ENCODE measurements around the gene LZTS2. TPM values are rescaled to one million over a fixed set of nuclear protein-coding genes. Genes with fewer than 3 reads are reported as not detected.
A peak's percentile ranks its signal among the peaks of the same experiment; 100 is the strongest.

Gene LZTS2
- total and polyA plus RNA-seq, 10 donors = 21.8 to 76.6 (median 54.6) TPM

DNA sequence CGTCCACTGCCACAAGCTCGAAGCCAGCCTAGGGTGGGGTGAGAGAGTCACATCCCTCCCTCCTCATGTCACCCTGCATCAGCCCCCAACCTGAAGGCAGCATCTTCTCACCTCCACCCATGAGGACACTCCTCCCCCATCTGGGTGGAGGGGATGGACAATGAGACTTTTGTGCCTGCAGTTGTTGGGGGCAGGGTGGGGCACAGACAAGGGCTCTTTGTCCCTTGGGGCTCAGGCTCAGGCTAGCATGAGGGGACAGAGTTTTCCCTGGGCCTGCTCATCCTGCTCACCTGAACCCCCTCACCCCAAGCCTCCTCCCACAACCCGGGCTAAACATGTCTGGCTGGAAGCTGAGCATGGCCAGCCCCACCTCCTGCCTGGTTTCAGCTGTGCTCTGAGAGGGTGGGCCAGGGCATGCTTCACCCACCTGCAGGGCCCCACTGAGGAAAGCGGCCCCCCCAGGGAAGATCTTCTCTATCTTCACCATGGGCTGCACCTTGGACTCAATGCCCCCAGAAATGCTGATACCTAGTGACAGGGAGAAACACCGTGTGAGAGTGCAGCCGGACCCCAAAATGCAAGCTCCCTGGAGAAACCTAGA, 9.3 kb downstream of the LZTS2 start:
- no peak for DNase-seq
- no peak for TF ChIP-seq POLR2A (IDR thresholded peaks at IDR 0.05)
- no peak for TF ChIP-seq POLR2AphosphoS5 (IDR thresholded peaks at IDR 0.05)
- intact Hi-C loops (cut with DNase I; ENCODE audit: low total_unique reads) = no loop called here
- H3K27me3 ChIP-seq (replicated peaks in 1 of 7) = no peaks in the 10 kb centered on the region
- H3K36me3 ChIP-seq = peaks cover 0 to 37% (median 23%) of the 10 kb centered on the region in 6 donors
- H3K4me3 ChIP-seq = no peak overlapping the region
- no peaks in the 10 kb centered on the region for H3K9me3 ChIP-seq
- peak overlapping the region in 2 of 8 donors; percentile 23 to 45 for H3K27ac ChIP-seq
- peaks cover 10 to 65% (median 22%) of the 10 kb centered on the region in 6 donors for H3K4me1 ChIP-seq
- 82 to 90% (median 84%) methylated on average over 6 of the region's 6 CpGs for WGBS, 5 donors

DNA sequence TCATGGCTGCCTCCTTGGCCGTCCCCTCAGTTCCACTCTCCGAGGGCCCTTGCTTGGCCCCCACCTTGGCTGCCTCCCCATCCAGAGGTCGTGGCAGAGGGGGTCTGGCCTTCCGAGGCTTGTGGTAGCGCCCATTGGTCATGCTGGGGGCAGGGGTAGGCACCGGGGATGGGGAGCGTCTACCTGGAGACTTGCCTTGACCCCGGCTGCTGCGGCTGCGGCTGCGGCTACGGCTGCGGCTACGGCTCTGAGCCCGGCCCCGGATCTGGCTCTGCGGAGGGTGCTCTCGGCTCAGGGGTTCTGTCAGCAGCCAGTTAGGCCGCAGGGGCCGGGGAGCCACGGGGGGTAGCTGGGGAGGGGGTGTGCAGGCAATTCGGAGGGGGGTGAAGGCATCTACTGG, 10.7 kb downstream of the LZTS2 start:
- 87 to 95% (median 91%) methylated on average over 4 to 22 of the region's 22 CpGs for WGBS, 5 donors
- no peaks in the 10 kb centered on the region for H3K9me3 ChIP-seq
- intact Hi-C loops (cut with DNase I; ENCODE audit: low total_unique reads) = no loop called here
- H3K27me3 ChIP-seq (replicated peaks in 1 of 7) = peaks cover 0 to under 1% (median 0%) of the 10 kb centered on the region in 7 donors
- H3K36me3 ChIP-seq = peaks cover 0 to 23% (median 17%) of the 10 kb centered on the region in 6 donors
- no peak overlapping the region for H3K27ac ChIP-seq
- TF ChIP-seq POLR2AphosphoS5 (IDR thresholded peaks at IDR 0.05) = no peak
- no peak for TF ChIP-seq POLR2A (IDR thresholded peaks at IDR 0.05)
- TF ChIP-seq, protein P1, sequence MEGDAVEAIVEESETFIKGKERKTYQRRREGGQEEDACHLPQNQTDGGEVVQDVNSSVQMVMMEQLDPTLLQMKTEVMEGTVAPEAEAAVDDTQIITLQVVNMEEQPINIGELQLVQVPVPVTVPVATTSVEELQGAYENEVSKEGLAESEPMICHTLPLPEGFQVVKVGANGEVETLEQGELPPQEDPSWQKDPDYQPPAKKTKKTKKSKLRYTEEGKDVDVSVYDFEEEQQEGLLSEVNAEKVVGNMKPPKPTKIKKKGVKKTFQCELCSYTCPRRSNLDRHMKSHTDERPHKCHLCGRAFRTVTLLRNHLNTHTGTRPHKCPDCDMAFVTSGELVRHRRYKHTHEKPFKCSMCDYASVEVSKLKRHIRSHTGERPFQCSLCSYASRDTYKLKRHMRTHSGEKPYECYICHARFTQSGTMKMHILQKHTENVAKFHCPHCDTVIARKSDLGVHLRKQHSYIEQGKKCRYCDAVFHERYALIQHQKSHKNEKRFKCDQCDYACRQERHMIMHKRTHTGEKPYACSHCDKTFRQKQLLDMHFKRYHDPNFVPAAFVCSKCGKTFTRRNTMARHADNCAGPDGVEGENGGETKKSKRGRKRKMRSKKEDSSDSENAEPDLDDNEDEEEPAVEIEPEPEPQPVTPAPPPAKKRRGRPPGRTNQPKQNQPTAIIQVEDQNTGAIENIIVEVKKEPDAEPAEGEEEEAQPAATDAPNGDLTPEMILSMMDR (IDR thresholded peaks at IDR 0.05 in 8 of 11, conservative IDR thresholded peaks at IDR 0.05 in 3 of 11) = no peak
- H3K4me1 ChIP-seq = peaks cover 10 to 63% (median 24%) of the 10 kb centered on the region in 6 donors
- no peak for DNase-seq
- H3K4me3 ChIP-seq = no peak overlapping the region

DNA sequence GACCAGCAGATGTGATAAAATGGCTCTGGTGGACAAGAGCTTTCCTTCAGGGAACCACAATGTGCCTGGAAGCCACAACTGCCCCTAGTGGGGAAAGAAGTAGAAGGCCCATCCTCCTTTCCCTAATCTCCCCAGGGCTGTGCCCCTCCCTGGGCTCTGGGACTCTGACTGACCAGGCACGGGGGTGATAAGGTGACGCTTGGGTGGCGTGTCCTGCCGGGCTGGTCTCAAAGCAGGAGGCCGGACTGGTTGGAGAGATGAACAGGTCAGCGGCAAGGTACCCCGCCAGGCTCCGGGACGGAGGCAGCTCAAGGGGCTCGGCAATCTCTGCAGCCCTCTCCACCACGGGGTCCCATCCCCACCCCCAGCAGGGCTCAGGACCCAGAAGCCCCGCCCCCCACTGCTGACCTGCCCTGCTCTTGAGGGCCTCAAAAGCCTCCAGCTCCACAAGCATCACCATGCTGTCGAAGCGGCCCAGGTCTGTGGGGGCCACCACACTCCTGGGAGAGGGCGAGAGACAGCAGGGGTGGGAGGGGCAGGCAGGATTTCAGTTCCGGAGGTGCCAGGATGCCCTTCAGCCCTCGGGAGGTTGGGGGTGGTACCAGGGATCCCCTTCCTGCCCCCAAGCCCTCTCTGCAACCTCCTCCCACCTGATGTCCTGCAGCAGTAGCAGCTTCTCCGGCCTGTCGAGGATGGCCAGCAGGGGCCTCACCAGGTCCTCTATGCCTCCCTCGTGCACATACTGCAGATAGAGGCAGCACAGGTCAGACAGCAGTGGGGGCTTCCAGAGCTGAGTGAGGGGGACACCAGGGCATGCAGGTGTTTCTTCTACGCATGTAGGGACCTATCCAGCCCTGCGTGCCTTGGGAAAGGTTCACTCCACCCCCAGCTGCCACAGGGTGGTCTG, 12.2 kb downstream of the LZTS2 start:
- WGBS, 5 donors = 74 to 79% (median 78%) methylated on average over 13 to 22 of the region's 22 CpGs
- H3K27me3 ChIP-seq (replicated peaks in 1 of 7) = peaks cover 0 to 15% (median 2%) of the 10 kb centered on the region in 7 donors
- peak; percentile 74 for DNase-seq
- no peak overlapping the region for H3K4me3 ChIP-seq
- peak overlapping the region in 6 of 8 donors; percentile 47 to 77 (median 58) for H3K27ac ChIP-seq
- intact Hi-C loops (cut with DNase I; ENCODE audit: low total_unique reads) = no loop called here
- H3K4me1 ChIP-seq = peaks cover 10 to 50% (median 24%) of the 10 kb centered on the region in 6 donors
- TF ChIP-seq, protein P1 (IDR thresholded peaks at IDR 0.05 in 8 of 11, conservative IDR thresholded peaks at IDR 0.05 in 3 of 11) = no peak
- TF ChIP-seq POLR2A (IDR thresholded peaks at IDR 0.05) (no peak), POLR2AphosphoS5 (IDR thresholded peaks at IDR 0.05) (no peak)
- peaks cover 0 to 8% (median 5%) of the 10 kb centered on the region in 6 donors for H3K36me3 ChIP-seq
- no peaks in the 10 kb centered on the region for H3K9me3 ChIP-seq

DNA sequence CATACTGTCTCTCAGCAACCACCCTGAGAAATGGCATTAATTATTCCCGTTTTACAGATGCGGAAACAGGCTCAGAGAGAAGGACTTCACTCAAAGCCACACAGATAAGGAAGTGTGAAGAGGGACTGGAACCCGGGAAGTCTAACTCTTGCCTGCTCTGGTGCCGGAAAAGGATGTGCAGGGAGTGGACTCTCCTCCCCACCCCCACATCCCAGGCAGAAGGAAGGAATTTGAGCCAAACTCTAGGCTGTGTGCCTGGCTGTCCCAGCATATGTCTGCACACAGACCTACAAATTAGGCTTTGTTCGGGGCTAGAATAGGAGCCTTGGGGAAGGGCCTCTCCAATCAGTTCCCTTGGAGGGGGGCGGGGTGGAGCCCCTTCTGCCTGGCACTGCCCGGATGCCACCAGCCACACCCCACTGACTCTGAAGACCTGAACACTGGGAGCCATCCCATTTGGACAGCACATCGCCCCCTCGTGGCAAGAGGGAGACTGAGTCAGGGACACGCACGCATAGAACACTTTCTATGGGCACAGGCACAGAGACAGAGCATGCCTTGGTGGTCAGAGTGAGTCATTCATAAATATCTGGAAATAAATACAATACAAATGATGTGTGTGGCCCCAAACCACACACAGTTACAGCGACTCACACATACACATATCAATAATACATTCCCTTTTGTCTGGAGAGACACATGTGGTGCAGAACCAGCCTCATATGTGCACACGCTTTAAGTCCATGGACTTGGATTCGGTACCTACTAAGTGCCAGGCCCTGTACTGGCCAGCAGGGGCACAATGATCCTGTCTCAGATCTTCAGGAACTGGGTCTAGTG, 13.1 kb downstream of the LZTS2 start:
- DNase-seq = peak; percentile 89
- no peaks in the 10 kb centered on the region for H3K36me3 ChIP-seq
- peaks cover 10 to 43% (median 22%) of the 10 kb centered on the region in 6 donors for H3K4me1 ChIP-seq
- intact Hi-C loops (cut with DNase I; ENCODE audit: low total_unique reads) = no loop called here
- H3K9me3 ChIP-seq = no peaks in the 10 kb centered on the region
- WGBS, 5 donors = 18 to 33% (median 22%) methylated on average over 8 to 14 of the region's 14 CpGs
- peak overlapping the region in 7 of 8 donors; percentile 36 to 77 (median 57) for H3K27ac ChIP-seq
- peak; percentile 47 to 73 (median 64) for TF ChIP-seq POLR2AphosphoS5 (IDR thresholded peaks at IDR 0.05)
- TF ChIP-seq POLR2A (IDR thresholded peaks at IDR 0.05) = no peak
- TF ChIP-seq, protein P1 (IDR thresholded peaks at IDR 0.05 in 8 of 11, conservative IDR thresholded peaks at IDR 0.05 in 3 of 11) = peak; percentile 73 to 97 (median 90)
- H3K4me3 ChIP-seq = no peak overlapping the region
- peaks cover 0 to 23% (median 6%) of the 10 kb centered on the region in 7 donors for H3K27me3 ChIP-seq (replicated peaks in 1 of 7)
